GM18870 (cell line): ENCODE measurements around the gene GMEB2.

ENCODE experiments used
- ATAC-seq: cut with Tn5 transposase; IDR thresholded peaks from one replicate; pipeline ENCODE4 v1.9.1; 2021; ENCODE audit warnings: moderate library complexity; ENCODE audit not compliant: unreplicated experiment

Gene GMEB2

GRCh38 chr20:63547725-63548480 is 79.0 kb downstream of the GMEB2 start, which contains the start of gene SRMS:
TSS of gene SRMS (minus strand) at chr20:63547749. CDS start at chr20:63547463, 286 bp downstream.
- ATAC-seq, result no peak

DNA sequence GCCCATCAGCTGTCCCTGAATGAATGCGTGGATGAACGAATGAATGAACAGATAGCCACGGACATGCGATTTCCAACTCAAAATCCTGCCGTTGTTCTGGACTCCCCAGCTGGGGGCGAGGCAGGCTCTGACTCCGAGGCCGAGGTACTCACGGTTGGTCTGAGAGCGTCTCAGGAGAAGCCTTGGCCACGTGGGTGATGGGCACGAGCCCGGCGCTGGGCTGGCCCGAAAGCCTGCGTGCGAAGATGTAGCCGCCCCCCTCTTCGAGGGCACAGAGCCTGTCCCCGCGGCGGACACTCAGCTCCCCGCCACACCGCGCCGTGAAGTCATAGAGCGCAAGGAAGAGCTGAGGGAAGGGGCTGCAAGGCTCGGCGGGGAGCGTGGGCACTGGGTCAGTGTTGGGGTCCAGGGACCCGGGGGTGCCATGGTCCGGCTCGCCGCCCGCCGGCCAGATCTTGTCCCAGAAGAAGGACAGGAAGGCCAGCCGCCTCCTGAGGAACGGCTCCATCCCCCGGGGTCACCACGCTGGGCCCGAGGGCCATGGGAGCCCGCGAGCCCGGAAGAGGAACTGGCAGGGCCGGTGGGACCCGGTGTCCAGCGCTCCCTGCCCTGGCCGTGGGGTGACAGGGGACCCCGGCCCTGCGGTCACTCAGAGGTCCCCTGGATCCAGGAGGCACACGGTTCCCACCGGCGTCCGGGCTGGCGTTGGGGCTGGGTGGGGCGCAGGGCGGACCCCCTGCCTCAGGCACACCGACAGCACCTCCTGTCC is 79.8 kb downstream of the GMEB2 start:
- ATAC-seq, result no peak

- ATAC-seq, result no peak
Observed at GRCh38 chr20:63546256-63546955, 80.5 kb downstream of the GMEB2 start.

- no peak for ATAC-seq
Observed at GRCh38 chr20:63545814-63546213, 81.1 kb downstream of the GMEB2 start.

GRCh38 chr20:63544958-63545516 is 81.9 kb downstream of the GMEB2 start:
- no peak for ATAC-seq

- no peak for ATAC-seq
Observed at GRCh38 chr20:63544241-63544957, 82.5 kb downstream of the GMEB2 start.

- no peak for ATAC-seq
Observed at GRCh38 chr20:63543733-63544132, 83.2 kb downstream of the GMEB2 start.

- ATAC-seq, result no peak
Observed at GRCh38 chr20:63543131-63543530, 83.8 kb downstream of the GMEB2 start.

GRCh38 chr20:63542696-63543095 is 84.2 kb downstream of the GMEB2 start:
- no peak for ATAC-seq

DNA sequence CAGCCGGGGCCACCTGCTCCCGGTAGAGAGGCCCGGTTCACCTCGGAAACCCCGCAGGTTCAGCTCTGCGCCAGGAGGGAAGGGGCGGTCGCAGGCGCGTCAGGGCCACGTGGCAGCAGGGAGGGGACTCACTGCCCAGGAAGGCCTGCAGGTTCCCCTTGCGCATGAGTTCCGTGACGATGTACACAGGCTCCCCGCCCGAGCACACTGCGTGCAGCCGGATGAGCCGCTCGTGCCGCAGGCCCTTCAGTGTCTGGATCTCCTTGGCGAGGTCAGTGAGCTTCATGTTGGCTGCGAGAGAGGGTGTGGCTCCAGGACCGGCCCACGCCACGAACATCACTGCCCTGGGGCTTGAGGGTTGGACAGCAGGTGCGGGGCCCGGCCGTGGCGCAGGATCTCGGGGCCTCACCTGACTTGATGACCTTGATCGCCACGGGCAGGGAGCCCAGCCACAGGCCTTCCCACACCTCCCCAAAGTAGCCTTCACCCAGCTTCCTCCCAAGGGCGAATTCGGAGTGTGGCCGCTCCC is 84.8 kb downstream of the GMEB2 start:
- no peak for ATAC-seq

GRCh38 chr20:63541371-63541770 is 85.5 kb downstream of the GMEB2 start:
- ATAC-seq, result no peak

DNA sequence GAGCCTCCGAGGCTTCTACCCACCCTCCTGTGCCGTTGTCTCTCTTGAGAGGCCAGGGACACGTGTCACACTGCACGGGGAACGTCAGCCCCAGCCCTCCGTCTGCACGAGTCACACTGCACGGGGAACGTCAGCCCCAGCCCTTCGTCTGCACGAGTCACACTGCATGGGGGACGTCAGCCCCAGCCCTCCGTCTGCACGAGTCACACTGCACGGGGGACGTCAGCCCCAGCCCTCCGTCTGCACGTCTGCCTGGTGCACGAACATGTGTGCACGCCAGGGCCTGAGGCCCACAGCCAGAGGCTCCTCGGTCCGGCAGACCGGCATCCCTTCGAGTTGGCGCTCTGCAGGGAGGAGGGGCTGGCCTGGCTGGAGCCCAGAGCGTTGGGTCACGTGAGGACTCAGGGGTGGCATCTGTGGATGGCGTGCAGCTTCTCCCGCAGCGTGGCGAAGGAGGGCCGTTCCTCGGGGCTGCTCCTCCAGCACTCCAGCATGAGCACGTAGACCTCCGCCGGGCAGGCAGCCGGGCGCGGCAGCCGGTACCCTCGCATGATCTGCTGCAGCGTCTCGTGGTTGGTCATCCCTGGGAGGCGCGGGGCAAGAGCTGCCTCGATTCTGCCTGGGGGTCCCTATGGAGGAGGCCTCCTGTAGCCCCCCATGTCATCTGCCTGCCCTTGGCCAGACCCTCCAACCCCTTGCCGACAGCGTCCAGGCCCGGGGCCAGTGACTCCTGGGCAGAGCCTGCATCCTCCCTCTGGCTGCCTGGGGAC is 86.3 kb downstream of the GMEB2 start:
- no peak for ATAC-seq

GRCh38 chr20:63539441-63540370 is 87.2 kb downstream of the GMEB2 start:
- no peak for ATAC-seq

- ATAC-seq, result no peak
Observed at GRCh38 chr20:63539092-63539430, 87.8 kb downstream of the GMEB2 start.

GRCh38 chr20:63538204-63539091 is 88.5 kb downstream of the GMEB2 start:
- no peak for ATAC-seq
